ENCODE results near the gene STARD8.

STARD8 gene

DNA sequence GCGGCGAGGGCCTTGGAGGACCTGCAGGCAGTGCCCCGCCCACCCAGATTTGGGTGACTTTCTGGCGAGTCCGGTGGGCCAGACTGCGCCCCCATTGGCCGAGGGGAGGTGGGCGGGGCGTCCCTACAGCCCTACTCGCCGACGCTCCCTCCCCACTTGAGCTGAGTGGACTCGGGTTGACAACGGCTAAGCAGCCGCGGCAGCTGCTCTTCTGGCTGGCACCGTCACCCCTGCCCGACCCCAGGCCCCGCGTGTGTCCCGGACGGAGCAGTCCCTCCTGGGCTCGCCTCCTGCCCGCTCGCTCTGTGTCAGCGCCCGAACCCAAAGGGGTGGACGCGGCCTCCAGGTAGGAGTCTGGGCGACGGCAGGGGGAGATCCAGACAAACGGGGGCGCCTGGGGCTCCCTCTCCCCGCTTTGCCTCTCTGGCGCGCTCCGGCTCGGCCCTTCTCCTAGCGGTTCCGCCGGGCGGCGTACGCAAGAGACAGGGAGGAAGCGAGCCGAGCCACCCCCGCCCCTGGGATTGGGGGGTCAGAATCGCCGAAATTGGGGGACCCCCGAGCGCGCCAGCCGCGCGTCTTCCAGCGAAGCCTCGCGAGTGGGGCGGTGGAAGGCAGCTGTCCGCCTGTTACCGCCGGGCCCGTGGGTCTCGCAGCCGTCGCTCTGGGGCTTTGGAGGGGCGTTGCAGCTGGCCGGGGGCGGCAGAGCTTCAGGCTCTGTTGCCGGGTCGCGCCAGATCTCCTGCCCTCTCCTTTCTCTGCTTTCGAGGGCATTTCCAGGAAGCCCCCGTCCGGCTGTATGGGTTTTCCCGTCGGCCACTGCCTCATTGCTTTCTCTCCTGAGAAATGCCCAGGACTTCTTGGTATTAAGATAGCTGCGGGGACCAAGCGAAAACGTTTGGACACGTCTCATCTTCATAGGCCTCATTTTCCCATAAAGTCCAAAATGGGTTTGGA lies 46.3 kb downstream of the STARD8 start:
- Histone ChIP-seq H3K4me3 (replicated peaks; ENCODE audit: insufficient read depth, low read length) (peak overlapping the region; percentile 35), H3K27me3 (ENCODE audit: insufficient read depth, poor library complexity, severe bottlenecking) (no peaks in the 10 kb centered on the region), H3K27ac (replicated peaks) (no peak overlapping the region)
- TF ChIP-seq, protein P1, sequence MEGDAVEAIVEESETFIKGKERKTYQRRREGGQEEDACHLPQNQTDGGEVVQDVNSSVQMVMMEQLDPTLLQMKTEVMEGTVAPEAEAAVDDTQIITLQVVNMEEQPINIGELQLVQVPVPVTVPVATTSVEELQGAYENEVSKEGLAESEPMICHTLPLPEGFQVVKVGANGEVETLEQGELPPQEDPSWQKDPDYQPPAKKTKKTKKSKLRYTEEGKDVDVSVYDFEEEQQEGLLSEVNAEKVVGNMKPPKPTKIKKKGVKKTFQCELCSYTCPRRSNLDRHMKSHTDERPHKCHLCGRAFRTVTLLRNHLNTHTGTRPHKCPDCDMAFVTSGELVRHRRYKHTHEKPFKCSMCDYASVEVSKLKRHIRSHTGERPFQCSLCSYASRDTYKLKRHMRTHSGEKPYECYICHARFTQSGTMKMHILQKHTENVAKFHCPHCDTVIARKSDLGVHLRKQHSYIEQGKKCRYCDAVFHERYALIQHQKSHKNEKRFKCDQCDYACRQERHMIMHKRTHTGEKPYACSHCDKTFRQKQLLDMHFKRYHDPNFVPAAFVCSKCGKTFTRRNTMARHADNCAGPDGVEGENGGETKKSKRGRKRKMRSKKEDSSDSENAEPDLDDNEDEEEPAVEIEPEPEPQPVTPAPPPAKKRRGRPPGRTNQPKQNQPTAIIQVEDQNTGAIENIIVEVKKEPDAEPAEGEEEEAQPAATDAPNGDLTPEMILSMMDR (IDR thresholded peaks at IDR 0.05; ENCODE audit: insufficient read depth, low read length) = no peak
- TF ChIP-seq SPI1 (IDR thresholded peaks at IDR 0.05; ENCODE audit: borderline replicate concordance, low read depth) (no peak), POLR2AphosphoS5 (IDR thresholded peaks at IDR 0.05; ENCODE audit: low read depth) (no peak), GABPA (IDR thresholded peaks at IDR 0.05; ENCODE audit: low read depth) (no peak), REST (IDR thresholded peaks at IDR 0.05; ENCODE audit: insufficient replicate concordance, low read depth) (no peak)
- no peak for DNase-seq (ENCODE audit: low read depth in 1 of 2, low spot score in 1 of 2)

- no peak overlapping the region for H3K27ac ChIP-seq (replicated peaks)
- TF ChIP-seq POLR2AphosphoS5 (IDR thresholded peaks at IDR 0.05; ENCODE audit: low read depth) (no peak), REST (IDR thresholded peaks at IDR 0.05; ENCODE audit: insufficient replicate concordance, low read depth) (no peak), GABPA (IDR thresholded peaks at IDR 0.05; ENCODE audit: low read depth) (no peak), SPI1 (IDR thresholded peaks at IDR 0.05; ENCODE audit: borderline replicate concordance, low read depth) (no peak)
- TF ChIP-seq, protein P1 (IDR thresholded peaks at IDR 0.05; ENCODE audit: insufficient read depth, low read length) = no peak
- DNase-seq (ENCODE audit: low read depth in 1 of 2, low spot score in 1 of 2) = no peak
- no peaks in the 10 kb centered on the region for H3K27me3 ChIP-seq (ENCODE audit: insufficient read depth, poor library complexity, severe bottlenecking)
- H3K4me3 ChIP-seq (replicated peaks; ENCODE audit: insufficient read depth, low read length) = no peak overlapping the region
These were observed 47.2 kb downstream of the STARD8 start for GRCh38 chrX:68694435-68695205.

GRCh38 chrX:68695206-68695845 lies 47.9 kb downstream of the STARD8 start:
- H3K27me3 ChIP-seq (ENCODE audit: insufficient read depth, poor library complexity, severe bottlenecking) = no peaks in the 10 kb centered on the region
- H3K4me3 ChIP-seq (replicated peaks; ENCODE audit: insufficient read depth, low read length) = no peak overlapping the region
- no peak for TF ChIP-seq POLR2AphosphoS5 (IDR thresholded peaks at IDR 0.05; ENCODE audit: low read depth)
- TF ChIP-seq, protein P1 (IDR thresholded peaks at IDR 0.05; ENCODE audit: insufficient read depth, low read length) = no peak
- no peak for TF ChIP-seq SPI1 (IDR thresholded peaks at IDR 0.05; ENCODE audit: borderline replicate concordance, low read depth)
- no peak for TF ChIP-seq REST (IDR thresholded peaks at IDR 0.05; ENCODE audit: insufficient replicate concordance, low read depth)
- no peak for TF ChIP-seq GABPA (IDR thresholded peaks at IDR 0.05; ENCODE audit: low read depth)
- H3K27ac ChIP-seq (replicated peaks) = no peak overlapping the region
- DNase-seq (ENCODE audit: low read depth in 1 of 2, low spot score in 1 of 2) = no peak

Measured in HL-60 (cell line).